ENCODE measurements around the gene PAM. TPM values are rescaled to one million over a fixed set of nuclear protein-coding genes. Genes with fewer than 3 reads are reported as not detected.
"Not testable (repeated sequence)": the region's sequence is repeated elsewhere in the genome, so short reads cannot be mapped to it uniquely, and the experiment has no call there.

PAM gene
- total and polyA plus RNA-seq, 2 of the 8 experiments (the other 6 are each of a cell fraction or from before 2014, with no cell fraction given) = 30.4 to 67.8 TPM

DNA sequence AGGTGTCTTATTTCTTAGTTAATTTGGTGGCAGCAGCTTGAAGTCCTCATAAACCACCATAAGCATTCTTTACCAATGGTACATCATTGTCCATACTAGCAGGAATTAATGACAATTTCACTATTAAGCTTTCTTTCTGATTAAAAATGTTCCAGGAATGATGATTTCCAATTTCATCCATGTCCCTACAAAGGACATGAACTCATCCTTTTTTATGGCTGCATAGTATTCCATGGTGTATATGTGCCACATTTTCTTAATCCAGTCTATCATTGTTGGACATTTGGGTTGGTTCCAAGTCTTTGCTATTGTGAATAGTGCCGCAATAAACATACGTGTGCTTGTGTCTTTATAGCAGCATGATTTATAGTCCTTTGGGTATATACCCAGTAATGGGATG is 152.0 kb downstream of the PAM start:
- H4K8ac ChIP-seq (ENCODE audit: extremely low read depth, insufficient read depth, low read length); H3K4me1 ChIP-seq (replicated peaks in 1 of 4; ENCODE audit: control insufficient read depth in 3 of 4, insufficient read depth in 4 of 4, low read length in 3 of 4); H3K23me2 ChIP-seq (ENCODE audit: low read depth, low read length); H2BK15ac ChIP-seq (ENCODE audit: low read length); H2BK120ac ChIP-seq (replicated peaks; ENCODE audit: low read depth, low read length); DNase-seq (ENCODE audit: low read depth in 1 of 2, low spot score in 2 of 2); H3K4me2 ChIP-seq (ENCODE audit: insufficient read depth in 1 of 2, low read depth in 2 of 2, low read length in 2 of 2); H2AK5ac ChIP-seq (ENCODE audit: low read depth, low read length); H3K79me1 ChIP-seq (ENCODE audit: low read depth, low read length); FAIRE-seq; H3K18ac ChIP-seq (ENCODE audit: extremely low read depth, low read length); H2BK5ac ChIP-seq (ENCODE audit: low read depth, low read length); H3K56ac ChIP-seq (replicated peaks; ENCODE audit: insufficient read length, low read depth, low read length); H3K79me2 ChIP-seq (ENCODE audit: control insufficient read depth in 1 of 2, insufficient read depth in 2 of 2, low read length in 2 of 2); H2BK20ac ChIP-seq (ENCODE audit: low read length); H4K20me1 ChIP-seq (replicated peaks in 1 of 2; ENCODE audit: control insufficient read depth in 1 of 2, insufficient read depth in 2 of 2, low read length in 2 of 2); H2BK12ac ChIP-seq (ENCODE audit: low read depth, low read length); H3K27me3 ChIP-seq (replicated peaks in 1 of 4; ENCODE audit: control insufficient read depth in 3 of 4, extremely low read depth in 1 of 4, insufficient read depth in 3 of 4, low read length in 3 of 4); H3K4me3 ChIP-seq (ENCODE audit: extremely low read depth in 1 of 4, insufficient read depth in 2 of 4, low read depth in 3 of 4, low read length in 4 of 4); H2AFZ ChIP-seq (ENCODE audit: low read length); H3K9ac ChIP-seq (replicated peaks in 1 of 4; ENCODE audit: extremely low read depth in 1 of 4, low read depth in 3 of 4, low read length in 3 of 4); H3K9me3 ChIP-seq (ENCODE audit: insufficient read depth in 2 of 2, low read depth in 1 of 2, low read length in 1 of 2); H4K5ac ChIP-seq (ENCODE audit: insufficient read length, low read depth, low read length); H3K27ac ChIP-seq (ENCODE audit: low read depth, low read length); H3K23ac ChIP-seq (ENCODE audit: insufficient read length); H3K14ac ChIP-seq (ENCODE audit: insufficient read length); H4K91ac ChIP-seq (replicated peaks; ENCODE audit: insufficient read length, low read length); H3K36me3 ChIP-seq (ENCODE audit: control insufficient read depth in 2 of 4, insufficient read depth in 4 of 4, low read length in 3 of 4); H3K4ac ChIP-seq (replicated peaks; ENCODE audit: insufficient read length, low read depth, low read length): not testable (repeated sequence)
- ChIA-PET POLR2A (ENCODE audit: partially characterized antibody) (interaction anchor here (0.9 to 1.0 kb wide), 2 partner anchors 23 to 42 kb away, joined by 3 to 4 read pairs; no protein-coding TSS in a partner anchor), CTCF (ENCODE audit: partially characterized antibody) (interaction anchor here (0.6 kb wide), 1 partner anchor 213 kb away, joined by 3 read pairs; the partner anchor contains the start of gene GIN1)
- no CpG with 5 or more reads among the region's 2 CpGs for WGBS, 2 experiments (ENCODE audit: extremely low coverage in 1 of 2, insufficient coverage in 1 of 2, insufficient read length in 1 of 2, insufficient replicate concordance in 2 of 2, low coverage in 1 of 2, low lambda C conversion rate in 2 of 2, missing lambda C conversion rate in 1 of 2)

Data from H1 (cell line).